Gastrocnemius medialis (tissue), 4 donors: Measurements from ENCODE around the gene SCAP.

Experiments used
- CTCF ChIP-seq, 5 experiments: fragments of 450-650 bp in 3 of 5; fragments of 200-600 bp in 2 of 5; sonication (generic) in 2 of 5; IDR thresholded peaks in 4 of 5; conservative IDR thresholded peaks in 1 of 5; 1 replicate in 4 of 5; 2 replicates in 1 of 5; pipeline ENCODE4 v1.5.1; 2016 to 2019; ENCODE audit warnings: antibody characterized with exemption in 5 of 5, mild to moderate bottlenecking in 3 of 5, moderate library complexity in 3 of 5
- POLR2A ChIP-seq, 2 donors: fragments of 450-650 bp; IDR thresholded peaks; one replicate each; pipeline ENCODE4 v1.6.1; 2017; ENCODE audit warnings: antibody characterized with exemption in 2 of 2, mild to moderate bottlenecking in 2 of 2, moderate library complexity in 2 of 2

DNA sequence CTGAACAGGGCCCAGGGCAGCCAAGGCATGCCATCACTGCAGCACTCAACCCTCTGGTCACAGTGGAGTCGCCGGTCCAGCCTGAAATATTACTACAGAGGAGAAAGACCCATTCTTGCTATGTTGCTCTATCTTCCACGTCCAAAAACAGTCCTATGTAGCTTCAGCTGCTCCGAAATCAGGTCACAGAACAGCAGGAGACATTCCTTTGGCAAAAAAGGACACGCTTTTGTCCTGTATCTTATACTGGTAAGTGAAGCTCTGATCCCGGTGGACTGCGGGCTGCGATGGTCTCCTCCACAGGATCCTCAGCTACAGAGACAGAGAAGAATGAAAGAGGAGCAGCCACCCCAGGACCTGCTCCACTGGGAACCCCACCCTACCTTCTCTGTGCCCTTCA is 20.1 kb upstream of the SCAP start:
- TF ChIP-seq POLR2A (IDR thresholded peaks at IDR 0.05) (no peak), CTCF (IDR thresholded peaks at IDR 0.05 in 4 of 5, conservative IDR thresholded peaks at IDR 0.05 in 1 of 5) (no peak)
